NOMO-1 treated with DMSO at 0.1 percent for 48 hours (cell line): Measurements from ENCODE around the gene SPRING1.
"Not testable (repeated sequence)": the region's sequence is repeated elsewhere in the genome, so short reads cannot be mapped to it uniquely, and the experiment has no call there.

Experiments used
- DNase-seq: peaks from one replicate; lab custom pipeline; 2025; ENCODE audit not compliant: unreplicated experiment; lab: John Stamatoyannopoulos, UW

SPRING1 gene

GRCh38 chr12:116742787-116743186 is 4.9 kb upstream of the SPRING1 start:
- DNase-seq: not testable (repeated sequence)

- DNase-seq: no peak
Measured at GRCh38 chr12:116739381-116739887, 1.6 kb upstream of the SPRING1 start.

GRCh38 chr12:116736962-116737773 is 701 bp downstream of the SPRING1 start:
- no peak for DNase-seq

GRCh38 chr12:116735951-116736599 is 1.8 kb downstream of the SPRING1 start:
- DNase-seq: no peak

- no peak for DNase-seq
Measured at GRCh38 chr12:116735084-116735483, 2.8 kb downstream of the SPRING1 start.

- no peak for DNase-seq
Measured at GRCh38 chr12:116734156-116734768, 3.6 kb downstream of the SPRING1 start.

- no peak for DNase-seq
Measured at GRCh38 chr12:116731801-116732200, 6.1 kb downstream of the SPRING1 start.

- no peak for DNase-seq
Measured at GRCh38 chr12:116727891-116728290, 10.0 kb downstream of the SPRING1 start.

- DNase-seq: no peak
Measured at GRCh38 chr12:116727261-116727660, 10.6 kb downstream of the SPRING1 start.

- DNase-seq: no peak
Measured at GRCh38 chr12:116726694-116727093, 11.2 kb downstream of the SPRING1 start.

- no peak for DNase-seq
Measured at GRCh38 chr12:116722245-116722644, 15.6 kb downstream of the SPRING1 start.

- DNase-seq: no peak
Measured at GRCh38 chr12:116719731-116720528, 17.9 kb downstream of the SPRING1 start.

GRCh38 chr12:116718655-116719454 is 19.0 kb downstream of the SPRING1 start:
- no peak for DNase-seq

- DNase-seq: no peak
Measured at GRCh38 chr12:116717466-116718437, 20.1 kb downstream of the SPRING1 start.

- DNase-seq: no peak
Measured at GRCh38 chr12:116714175-116714574, 23.7 kb downstream of the SPRING1 start.

- no peak for DNase-seq
Measured at GRCh38 chr12:116713527-116713926, 24.3 kb downstream of the SPRING1 start.

- DNase-seq: no peak
Measured at GRCh38 chr12:116712458-116713303, 25.2 kb downstream of the SPRING1 start.
